Uterus (tissue), 4 donors: Measurements from ENCODE around the gene PRELP. TPM values are rescaled to one million over a fixed set of nuclear protein-coding genes. Genes with fewer than 3 reads are reported as not detected.

Experiments used
- DNase-seq, 2 donors: peaks; one replicate each; pipeline ENCODE4 v3.0.0-alpha.2; 2019 to 2020
- H3K27ac ChIP-seq, 2 donors: fragments of 200-600 bp; sonication (generic); 1 replicate in 1 of 2; 2 replicates in 1 of 2; pipeline ENCODE4 v1.5.1; 2016 to 2018
- H3K27me3 ChIP-seq, 2 donors: fragments of 200-600 bp; sonication (generic); one replicate each; pipeline ENCODE4 v1.5.1; 2018 to 2019; ENCODE audit warnings: control low read depth in 1 of 2
- H3K36me3 ChIP-seq, 2 donors: fragments of 200-600 bp; sonication (generic); one replicate each; pipeline ENCODE4 v1.5.1; 2019; ENCODE audit warnings: control low read depth in 1 of 2
- H3K4me1 ChIP-seq, 2 donors: fragments of 200-600 bp; sonication (generic); one replicate each; pipeline ENCODE4 v1.5.1; 2018 to 2019; ENCODE audit warnings: control low read depth in 1 of 2
- H3K4me3 ChIP-seq, 2 donors: fragments of 200-600 bp; sonication (generic); 1 replicate in 1 of 2; 2 replicates in 1 of 2; pipeline ENCODE4 v1.5.1; 2018 to 2019; ENCODE audit warnings: mild to moderate bottlenecking in 1 of 2
- H3K9me3 ChIP-seq, 2 donors: fragments of 200-600 bp; sonication (generic); one replicate each; pipeline ENCODE4 v1.5.1; 2019; ENCODE audit warnings: control low read depth in 1 of 2
- POLR2A ChIP-seq, 2 donors: fragments of 450-650 bp; IDR thresholded peaks; one replicate each; pipeline ENCODE4 v1.6.1; 2016; ENCODE audit warnings: antibody characterized with exemption in 2 of 2, mild to moderate bottlenecking in 1 of 2, moderate library complexity in 1 of 2
- intact Hi-C: fragments of 100-400 bp; cut with DNase I; formaldehyde crosslinking; loops from one replicate; pipeline ENCODE4 v1.15.1; 2023; ENCODE audit warnings: low total_unique reads
- total RNA-seq, 4 donors: library from RNA; depleted of rRNA in 3 of 4; stranded (reverse); fragments of >200 nt in 3 of 4; gene quantifications; one replicate each; pipeline versions ENCODE4 v1.1.0 to v1.2.4, GENCODE V29; 2014 to 2023
- TF ChIP-seq, protein P1 (sequence below), 4 experiments: fragments of 200-600 bp in 2 of 4; fragments of 450-650 bp in 2 of 4; sonication (generic) in 2 of 4; IDR thresholded peaks; one replicate each; pipeline ENCODE4 v1.5.1; 2016 to 2019; ENCODE audit warnings: antibody characterized with exemption in 4 of 4, mild to moderate bottlenecking in 2 of 4, moderate library complexity in 1 of 4
- donor health status: DM: yes; HTN: yes; CAD: no.

PRELP gene
- total RNA-seq, 4 donors from 2014 or later, result 6.2 to 117 (median 56.6) TPM

DNA sequence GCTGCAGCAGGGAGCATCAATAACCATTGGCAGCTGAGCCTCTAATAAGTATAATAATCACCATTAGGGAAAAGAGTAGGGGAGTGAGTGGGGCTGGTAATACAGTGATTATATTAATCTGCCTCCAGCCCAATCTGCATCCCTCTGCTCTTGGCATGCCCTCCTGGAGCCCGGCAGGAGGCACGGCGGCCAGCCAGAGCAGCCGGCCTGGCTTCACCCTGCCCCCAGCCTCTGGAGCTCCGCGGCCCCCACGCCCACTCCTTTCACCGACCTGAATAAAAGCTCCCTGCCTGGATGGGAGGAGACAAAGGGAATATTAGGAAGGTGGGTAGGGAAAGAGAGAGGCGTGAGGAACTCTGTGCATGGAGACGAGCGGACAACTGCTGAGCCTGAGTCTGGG, 46.6 kb downstream of the PRELP start:
- peaks cover 0 to 6% of the 10 kb centered on the region in 2 donors for H3K4me1 ChIP-seq
- TF ChIP-seq, protein P1, sequence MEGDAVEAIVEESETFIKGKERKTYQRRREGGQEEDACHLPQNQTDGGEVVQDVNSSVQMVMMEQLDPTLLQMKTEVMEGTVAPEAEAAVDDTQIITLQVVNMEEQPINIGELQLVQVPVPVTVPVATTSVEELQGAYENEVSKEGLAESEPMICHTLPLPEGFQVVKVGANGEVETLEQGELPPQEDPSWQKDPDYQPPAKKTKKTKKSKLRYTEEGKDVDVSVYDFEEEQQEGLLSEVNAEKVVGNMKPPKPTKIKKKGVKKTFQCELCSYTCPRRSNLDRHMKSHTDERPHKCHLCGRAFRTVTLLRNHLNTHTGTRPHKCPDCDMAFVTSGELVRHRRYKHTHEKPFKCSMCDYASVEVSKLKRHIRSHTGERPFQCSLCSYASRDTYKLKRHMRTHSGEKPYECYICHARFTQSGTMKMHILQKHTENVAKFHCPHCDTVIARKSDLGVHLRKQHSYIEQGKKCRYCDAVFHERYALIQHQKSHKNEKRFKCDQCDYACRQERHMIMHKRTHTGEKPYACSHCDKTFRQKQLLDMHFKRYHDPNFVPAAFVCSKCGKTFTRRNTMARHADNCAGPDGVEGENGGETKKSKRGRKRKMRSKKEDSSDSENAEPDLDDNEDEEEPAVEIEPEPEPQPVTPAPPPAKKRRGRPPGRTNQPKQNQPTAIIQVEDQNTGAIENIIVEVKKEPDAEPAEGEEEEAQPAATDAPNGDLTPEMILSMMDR (IDR thresholded peaks at IDR 0.05), result no peak
- no peak for TF ChIP-seq POLR2A (IDR thresholded peaks at IDR 0.05)
- intact Hi-C loops, result no loop called here

DNA sequence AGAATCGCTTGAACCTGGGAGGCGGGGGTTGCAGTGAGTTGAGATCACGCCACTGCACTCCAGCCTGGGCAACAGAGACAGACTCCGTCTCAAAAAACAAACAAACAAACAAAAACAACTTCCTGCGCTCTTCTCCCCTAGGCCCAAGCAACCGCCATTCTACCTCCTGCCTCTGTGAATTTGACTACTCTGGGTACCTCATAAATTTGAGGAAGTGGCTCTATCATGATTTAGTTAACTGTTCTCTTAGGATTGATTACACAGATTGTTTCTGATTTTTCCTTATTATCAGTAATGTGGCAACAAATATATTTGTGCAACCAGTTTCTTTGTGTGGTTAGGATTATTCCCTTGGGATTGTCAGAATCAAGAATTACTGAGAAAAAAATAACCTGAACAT, 48.1 kb downstream of the PRELP start:
- intact Hi-C loops, result no loop called here
- Histone ChIP-seq H3K27ac (peak overlapping the region in 1 of 2 donors; percentile 70), H3K4me1 (peaks cover 0 to 6% of the 10 kb centered on the region in 2 donors), H3K9me3 (no peaks in the 10 kb centered on the region), H3K4me3 (no peak overlapping the region), H3K36me3 (no peaks in the 10 kb centered on the region), H3K27me3 (no peaks in the 10 kb centered on the region)
- TF ChIP-seq, protein P1 (IDR thresholded peaks at IDR 0.05), result no peak
- no peak for TF ChIP-seq POLR2A (IDR thresholded peaks at IDR 0.05)
- DNase-seq, result no peak

More for the DNA sequence above, 46.6 kb downstream of the PRELP start:
- H3K9me3 ChIP-seq, result no peaks in the 10 kb centered on the region
- no peaks in the 10 kb centered on the region for H3K27me3 ChIP-seq
- peak overlapping the region; percentile 71 to 74 for H3K27ac ChIP-seq
- no peak overlapping the region for H3K4me3 ChIP-seq
- no peak for DNase-seq
- H3K36me3 ChIP-seq, result no peaks in the 10 kb centered on the region

DNA sequence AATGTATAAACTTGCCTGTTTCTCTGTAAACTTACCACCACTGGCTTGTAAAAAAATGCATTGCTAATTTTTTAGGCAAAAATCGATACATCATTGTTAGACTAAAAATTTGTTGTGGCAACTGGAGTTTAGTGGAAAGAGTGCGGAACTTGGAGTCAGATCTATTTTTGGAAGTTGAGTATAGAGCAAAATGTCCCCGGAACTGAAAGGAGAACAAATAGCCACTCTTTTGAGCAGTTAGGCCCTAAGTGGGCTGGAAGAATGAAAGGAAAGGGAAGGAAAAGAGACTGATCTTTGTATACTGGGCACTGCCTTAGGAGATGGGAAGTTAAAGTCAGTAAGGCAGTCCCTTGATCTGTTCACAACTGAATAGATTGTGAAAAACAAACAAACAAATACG, 48.5 kb downstream of the PRELP start:
- Histone ChIP-seq H3K4me3 (no peak overlapping the region), H3K27me3 (no peaks in the 10 kb centered on the region), H3K27ac (peak overlapping the region; percentile 70 to 72), H3K36me3 (no peaks in the 10 kb centered on the region), H3K9me3 (no peaks in the 10 kb centered on the region), H3K4me1 (peaks cover 0 to 6% of the 10 kb centered on the region in 2 donors)
- intact Hi-C loops, result no loop called here
- TF ChIP-seq, protein P1 (IDR thresholded peaks at IDR 0.05), result no peak
- no peak for TF ChIP-seq POLR2A (IDR thresholded peaks at IDR 0.05)
- no peak for DNase-seq

DNA sequence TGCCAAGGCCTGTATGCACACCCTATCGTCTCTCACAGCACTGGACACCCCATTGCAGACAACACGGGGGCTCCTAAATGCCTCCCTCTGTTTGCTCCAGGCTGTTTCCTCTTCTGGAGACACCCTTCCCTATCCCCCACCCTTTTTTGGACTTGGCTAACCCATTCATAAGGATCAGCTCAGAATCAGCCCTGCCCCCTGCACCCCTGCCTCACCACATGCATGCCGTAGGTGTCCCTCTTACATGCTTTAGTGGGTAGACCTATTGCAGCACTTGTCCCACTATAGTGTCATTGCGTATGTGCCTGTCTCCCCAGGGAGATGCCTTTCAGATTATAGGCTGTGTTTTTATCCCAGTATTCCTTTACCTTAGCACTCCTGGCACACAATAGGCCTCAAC, 49.2 kb downstream of the PRELP start:
- Histone ChIP-seq H3K27me3 (no peaks in the 10 kb centered on the region), H3K4me1 (peaks cover 0 to 6% of the 10 kb centered on the region in 2 donors), H3K27ac (peak overlapping the region; percentile 70 to 72)

DNA sequence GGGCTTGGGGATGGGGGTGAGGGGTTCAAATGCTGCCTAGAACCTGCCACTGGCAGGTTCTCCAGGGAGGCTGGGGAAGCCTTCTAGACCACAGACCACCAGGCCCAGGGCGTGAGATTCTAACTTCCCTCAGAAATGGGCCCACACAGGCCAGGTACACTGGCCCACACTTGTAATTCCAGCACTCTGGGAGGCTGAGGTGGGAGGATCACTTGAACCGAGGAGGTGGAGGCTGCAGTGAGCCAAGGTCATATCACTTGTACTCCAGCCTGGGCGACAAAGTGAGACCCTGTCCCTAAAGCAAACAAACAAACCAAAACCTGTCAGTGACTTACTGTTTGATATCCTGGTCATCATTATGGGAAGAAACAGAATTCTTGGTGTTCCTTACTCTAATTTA, 50.1 kb downstream of the PRELP start:
- intact Hi-C loops, result no loop called here
- Histone ChIP-seq H3K27me3 (no peaks in the 10 kb centered on the region), H3K9me3 (no peaks in the 10 kb centered on the region), H3K4me3 (no peak overlapping the region), H3K4me1 (peaks cover 0 to 6% of the 10 kb centered on the region in 2 donors), H3K36me3 (no peaks in the 10 kb centered on the region), H3K27ac (peak overlapping the region; percentile 70 to 72)
- no peak for TF ChIP-seq POLR2A (IDR thresholded peaks at IDR 0.05)
- TF ChIP-seq, protein P1 (IDR thresholded peaks at IDR 0.05), result no peak
- no peak for DNase-seq

More for the DNA sequence above, 49.2 kb downstream of the PRELP start:
- intact Hi-C loops, result no loop called here
- Histone ChIP-seq H3K36me3 (no peaks in the 10 kb centered on the region), H3K9me3 (no peaks in the 10 kb centered on the region), H3K4me3 (no peak overlapping the region)
- TF ChIP-seq, protein P1 (IDR thresholded peaks at IDR 0.05), result no peak
- no peak for TF ChIP-seq POLR2A (IDR thresholded peaks at IDR 0.05)
- no peak for DNase-seq
